GM18858 (cell line): ENCODE measurements around the gene FBXO36.
A peak's percentile ranks its signal among the peaks of the same experiment; 100 is the strongest.

Experiments used
- ATAC-seq: cut with Tn5 transposase; IDR thresholded peaks from one replicate; pipeline ENCODE4 v1.9.1; 2021; ENCODE audit not compliant: unreplicated experiment

FBXO36 gene

GRCh38 chr2:229969921-229970320 is 47.6 kb downstream of the FBXO36 start:
- ATAC-seq = no peak

GRCh38 chr2:229970406-229970805 is 48.1 kb downstream of the FBXO36 start:
- ATAC-seq = no peak

GRCh38 chr2:229971298-229971790 is 49.0 kb downstream of the FBXO36 start:
- no peak for ATAC-seq

- ATAC-seq = no peak
Measured at GRCh38 chr2:229974266-229974665, 52.0 kb downstream of the FBXO36 start.

GRCh38 chr2:229980431-229981184 is 58.3 kb downstream of the FBXO36 start:
- peak; percentile 47 for ATAC-seq

GRCh38 chr2:229993236-229993635 is 70.9 kb downstream of the FBXO36 start:
- ATAC-seq = no peak

GRCh38 chr2:229996320-229996719 is 74.0 kb downstream of the FBXO36 start:
- ATAC-seq = no peak

GRCh38 chr2:229997565-229997964 is 75.3 kb downstream of the FBXO36 start:
- no peak for ATAC-seq

GRCh38 chr2:230000118-230000841 is 78.0 kb downstream of the FBXO36 start:
- peak; percentile 98 for ATAC-seq

- ATAC-seq = no peak
Measured at GRCh38 chr2:230007931-230008707, 85.8 kb downstream of the FBXO36 start.

GRCh38 chr2:230008708-230009066 is 86.4 kb downstream of the FBXO36 start:
- ATAC-seq = no peak

GRCh38 chr2:230010501-230010900 is 88.2 kb downstream of the FBXO36 start:
- ATAC-seq = no peak

GRCh38 chr2:230011617-230012016 is 89.3 kb downstream of the FBXO36 start:
- ATAC-seq = no peak

- no peak for ATAC-seq
Measured at GRCh38 chr2:230012267-230012884, 90.1 kb downstream of the FBXO36 start.

GRCh38 chr2:230016844-230017243 is 94.5 kb downstream of the FBXO36 start:
- no peak for ATAC-seq

GRCh38 chr2:230018153-230018552 is 95.8 kb downstream of the FBXO36 start:
- no peak for ATAC-seq

GRCh38 chr2:230019742-230020141 is 97.4 kb downstream of the FBXO36 start:
- ATAC-seq = no peak

GRCh38 chr2:230023313-230023712 is 101.0 kb downstream of the FBXO36 start:
- ATAC-seq = no peak

GRCh38 chr2:230042195-230042594 is 119.9 kb downstream of the FBXO36 start:
- ATAC-seq = no peak

GRCh38 chr2:230043025-230043424 is 120.7 kb downstream of the FBXO36 start:
- no peak for ATAC-seq

GRCh38 chr2:230043461-230043860 is 121.2 kb downstream of the FBXO36 start:
- ATAC-seq = no peak
